Activated CD4-positive, alpha-beta T cell treated with anti-CD3 and anti-CD28 coated beads, Interleukin-2, amount 50 U/mL, for 1 hour (primary cell): ENCODE data around the gene FSTL4.

Experiments
- DNase-seq: peaks from one replicate; pipeline ENCODE4 v3.0.0-alpha.2; 2020

FSTL4 gene

GRCh38 chr5:133252133-133252480 is 360.2 kb downstream of the FSTL4 start:
- no peak for DNase-seq

- DNase-seq, result no peak
Observed at GRCh38 chr5:133251296-133252132, 360.8 kb downstream of the FSTL4 start.

DNA sequence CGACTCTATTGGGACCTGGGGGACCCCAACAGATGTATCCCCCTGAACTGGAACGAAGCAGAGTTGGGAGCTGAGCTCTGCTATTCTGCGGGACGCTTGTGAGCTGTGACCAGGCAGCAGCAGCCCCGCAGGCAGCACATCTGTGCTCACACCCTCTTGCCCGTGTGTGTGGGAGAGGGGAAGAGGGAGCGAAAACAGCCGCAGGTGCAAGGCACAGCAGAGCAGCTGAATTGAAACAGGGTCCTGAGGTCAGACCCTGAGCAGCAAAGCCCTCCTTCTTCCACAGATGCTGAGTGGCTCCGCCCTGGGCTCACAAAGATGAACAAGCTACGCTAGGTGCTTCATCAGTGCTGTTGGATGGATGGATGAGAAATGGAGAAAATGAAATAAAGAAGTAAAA is 361.8 kb downstream of the FSTL4 start:
- no peak for DNase-seq

DNA sequence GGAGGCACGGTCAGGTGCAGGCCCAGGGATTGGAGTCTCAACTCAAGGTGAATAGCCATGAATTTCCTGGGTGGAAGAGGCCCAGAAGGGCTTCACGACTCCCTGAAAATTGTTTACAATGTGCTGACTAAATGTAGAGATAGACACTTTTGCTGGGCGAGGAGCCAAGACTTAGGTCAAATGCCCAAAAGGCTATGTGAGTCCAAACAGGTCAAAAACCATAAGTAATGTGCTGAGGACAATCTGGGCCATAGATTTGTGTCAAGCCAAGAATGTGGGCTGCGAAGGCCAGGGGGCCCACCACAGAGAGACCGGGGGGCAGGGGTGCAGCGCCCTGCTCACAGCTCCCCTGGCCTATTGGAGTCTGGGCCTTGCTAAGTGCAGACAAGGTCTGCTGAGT is 362.7 kb downstream of the FSTL4 start:
- DNase-seq, result no peak

GRCh38 chr5:133247881-133248624 is 364.3 kb downstream of the FSTL4 start:
- no peak for DNase-seq

DNA sequence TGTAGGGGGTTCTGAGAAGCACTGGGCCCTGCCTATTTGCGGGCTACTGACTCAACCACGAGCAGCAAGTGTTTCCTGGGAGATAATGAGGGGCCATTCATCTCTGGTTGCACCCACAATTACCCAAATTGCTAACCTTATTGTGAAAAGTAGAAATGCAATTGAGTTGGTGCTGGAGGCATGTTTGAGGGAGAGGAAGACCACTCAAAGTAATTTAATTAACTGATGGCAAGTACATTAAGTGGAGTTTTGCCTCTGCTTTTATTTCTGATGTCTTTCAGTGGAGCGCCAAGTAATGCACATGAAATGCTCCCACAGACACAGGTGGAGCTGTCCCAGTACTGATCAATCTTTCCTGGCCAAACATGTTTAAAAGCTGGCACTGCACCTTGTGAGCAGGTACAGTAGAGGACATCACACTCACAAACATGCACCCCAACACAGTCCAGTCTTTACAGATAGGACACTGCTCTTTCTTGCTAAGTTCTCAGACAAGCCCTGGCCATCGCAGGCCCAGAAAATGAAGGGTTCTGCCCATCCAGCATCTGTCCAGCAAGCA is 365.1 kb downstream of the FSTL4 start:
- DNase-seq, result no peak

GRCh38 chr5:133246376-133247150 is 365.8 kb downstream of the FSTL4 start:
- DNase-seq, result no peak

DNA sequence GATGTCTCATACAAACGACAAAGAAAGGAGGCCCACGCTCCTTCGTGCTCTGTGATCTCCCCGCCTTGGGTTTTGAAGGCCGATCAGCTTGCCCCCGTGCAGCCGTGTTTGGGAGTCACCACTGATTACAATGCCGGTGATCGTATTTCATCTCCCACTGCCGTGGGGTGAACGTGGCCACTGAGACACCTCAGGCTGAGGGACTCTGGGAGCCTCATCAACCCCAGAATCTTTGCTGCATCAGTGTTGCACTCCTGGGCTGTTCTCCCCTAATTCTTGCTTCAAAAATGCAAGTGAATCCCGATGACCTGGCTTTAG is 366.3 kb downstream of the FSTL4 start:
- DNase-seq, result no peak

- no peak for DNase-seq
Observed at GRCh38 chr5:133245191-133246052, 366.9 kb downstream of the FSTL4 start.

GRCh38 chr5:133244242-133244641 is 368.1 kb downstream of the FSTL4 start:
- no peak for DNase-seq

- DNase-seq, result no peak
Observed at GRCh38 chr5:133243196-133243595, 369.1 kb downstream of the FSTL4 start.

DNA sequence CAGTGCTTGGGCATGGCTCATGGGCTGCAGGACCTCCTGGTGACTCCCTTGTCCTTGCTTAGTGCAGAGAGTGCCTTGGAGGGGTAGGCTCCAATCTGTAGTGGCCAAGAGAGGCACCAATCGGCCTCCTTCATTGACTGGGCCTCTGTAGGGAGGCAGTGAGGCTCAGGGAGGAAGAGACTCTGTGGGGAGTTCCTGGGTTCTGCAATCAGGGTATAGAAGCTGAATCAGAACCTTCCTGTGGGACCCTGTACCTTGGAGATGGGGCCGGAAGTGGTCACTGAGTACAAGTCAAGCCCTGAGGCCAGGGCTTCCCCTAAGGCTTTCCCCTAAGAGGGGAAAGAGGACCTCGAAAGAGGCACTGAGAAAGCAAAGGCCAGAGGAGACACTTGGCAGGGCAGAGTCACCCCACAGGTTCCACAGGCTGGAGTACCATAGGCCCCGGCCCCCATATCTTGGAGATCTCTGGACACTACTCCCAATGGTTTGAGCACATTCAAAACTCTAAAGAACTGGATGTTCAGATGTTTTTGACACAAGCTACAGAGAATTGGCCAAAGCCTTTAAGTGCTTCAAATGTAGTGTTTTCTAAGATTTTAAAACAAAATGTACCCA is 370.0 kb downstream of the FSTL4 start:
- DNase-seq, result no peak

- DNase-seq, result no peak
Observed at GRCh38 chr5:133241179-133242092, 370.9 kb downstream of the FSTL4 start.

DNA sequence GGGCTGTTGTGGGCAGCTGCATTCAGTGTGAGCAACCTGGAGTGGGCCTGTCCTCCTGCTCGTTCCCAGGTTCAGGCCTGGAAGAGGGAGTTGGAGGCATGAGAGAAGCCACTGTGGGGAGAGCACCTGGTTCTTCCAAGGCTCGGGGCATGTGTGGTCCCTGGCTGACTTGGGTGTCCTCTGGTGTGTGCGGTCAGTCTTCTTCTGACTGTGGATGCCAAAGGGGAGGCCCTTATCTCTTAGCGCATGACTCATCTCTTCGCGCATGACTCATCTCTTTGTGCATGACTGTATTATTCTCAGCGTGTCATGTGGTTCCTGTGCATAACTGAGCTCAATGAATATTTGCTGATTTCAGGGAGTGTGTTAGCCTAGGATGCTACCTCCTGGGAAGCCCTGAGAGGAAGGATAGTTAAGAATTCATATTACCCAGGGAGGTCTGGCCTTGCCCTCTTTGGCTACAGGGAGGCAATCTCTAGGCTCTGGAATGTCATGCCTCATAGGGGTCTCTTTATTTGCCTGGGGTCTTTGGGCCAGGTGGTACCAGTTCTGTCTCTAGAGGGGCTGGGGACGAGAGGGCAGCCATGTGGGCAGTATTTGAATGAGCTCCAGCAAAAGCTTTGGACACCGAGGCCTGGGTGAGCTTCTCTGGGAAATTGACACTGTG is 371.8 kb downstream of the FSTL4 start:
- DNase-seq, result no peak

DNA sequence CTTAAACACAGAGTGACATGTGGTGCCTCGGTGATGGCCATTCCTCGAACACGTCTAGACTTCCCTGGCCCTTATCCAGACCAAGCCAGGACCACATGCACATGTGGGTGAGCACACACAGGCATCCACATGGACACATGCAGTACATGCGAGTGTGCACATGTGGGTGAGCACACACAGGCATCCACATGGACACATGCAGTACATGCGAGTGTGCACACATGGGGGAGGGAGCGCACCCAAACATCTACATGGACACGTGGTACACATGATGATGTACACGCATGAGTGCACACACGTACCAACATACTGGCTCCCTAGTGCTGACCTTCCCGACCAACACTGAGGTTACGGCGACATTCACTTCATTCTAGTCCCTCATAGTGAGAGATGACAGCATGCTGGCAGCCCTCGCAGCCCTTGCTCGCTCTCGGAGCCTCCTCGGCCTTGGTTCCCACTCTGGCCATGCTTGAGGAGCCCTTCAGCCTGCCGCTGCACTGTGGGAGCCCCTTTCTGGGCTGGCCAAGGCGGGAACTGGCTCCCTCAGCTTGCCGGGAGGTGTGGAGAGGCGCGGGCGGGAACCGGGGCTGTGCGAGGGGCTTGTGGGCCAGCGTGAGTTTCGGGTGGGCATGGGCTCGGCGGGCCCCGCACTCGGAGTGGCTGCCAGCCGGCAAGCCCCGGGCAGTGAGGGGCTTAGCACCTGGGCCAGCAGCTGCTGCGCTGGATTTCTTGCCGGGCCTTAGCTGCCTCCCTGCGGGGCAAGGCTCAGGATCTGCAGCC is 373.7 kb downstream of the FSTL4 start:
- no peak for DNase-seq

GRCh38 chr5:133236976-133237375 is 375.4 kb downstream of the FSTL4 start:
- DNase-seq, result no peak

DNA sequence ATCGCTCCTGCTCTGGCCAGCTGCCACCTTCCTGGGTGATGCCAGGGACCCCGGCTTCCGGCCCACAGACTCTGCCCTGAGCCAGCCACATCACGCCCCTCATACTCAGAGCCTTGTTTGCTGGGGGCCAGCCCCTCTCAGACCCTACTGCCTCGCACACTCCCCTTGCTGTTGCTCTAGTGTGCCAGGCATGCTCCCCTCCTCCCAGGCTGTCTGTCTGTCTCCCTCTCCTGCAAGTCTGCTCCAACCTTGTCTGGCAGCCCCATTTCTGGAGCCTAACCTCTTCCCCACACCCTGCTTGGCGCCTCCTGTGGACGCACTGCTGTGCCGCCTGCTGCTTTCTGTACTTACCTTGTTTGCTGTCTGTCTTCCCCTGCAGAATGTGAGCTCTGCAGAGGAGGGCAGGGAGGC is 375.8 kb downstream of the FSTL4 start:
- DNase-seq, result no peak

GRCh38 chr5:133235696-133236426 is 376.5 kb downstream of the FSTL4 start:
- no peak for DNase-seq

GRCh38 chr5:133234911-133235310 is 377.4 kb downstream of the FSTL4 start:
- no peak for DNase-seq
